ENCODE measurements around the gene SERGEF.

GRCh38 chr11:17901481-17901880, 111.4 kb downstream of the SERGEF start:
- no peak for TF ChIP-seq CTCF (conservative IDR thresholded peaks at IDR 0.05)
- TF ChIP-seq ZFX (IDR thresholded peaks at IDR 0.05), result no peak
